HG03039 (cell line): ENCODE measurements around the gene NISCH.

Experiments
- ATAC-seq: cut with Tn5 transposase; IDR thresholded peaks from one replicate; pipeline ENCODE4 v1.9.1; 2021; ENCODE audit warnings: mild to moderate bottlenecking, moderate library complexity; ENCODE audit not compliant: unreplicated experiment

NISCH gene

GRCh38 chr3:52511509-52511908 lies 56.1 kb downstream of the NISCH start:
- no peak for ATAC-seq

- no peak for ATAC-seq
Observed at GRCh38 chr3:52512105-52512504, 56.7 kb downstream of the NISCH start.

- ATAC-seq, result no peak
Observed at GRCh38 chr3:52512727-52513126, 57.3 kb downstream of the NISCH start.

DNA sequence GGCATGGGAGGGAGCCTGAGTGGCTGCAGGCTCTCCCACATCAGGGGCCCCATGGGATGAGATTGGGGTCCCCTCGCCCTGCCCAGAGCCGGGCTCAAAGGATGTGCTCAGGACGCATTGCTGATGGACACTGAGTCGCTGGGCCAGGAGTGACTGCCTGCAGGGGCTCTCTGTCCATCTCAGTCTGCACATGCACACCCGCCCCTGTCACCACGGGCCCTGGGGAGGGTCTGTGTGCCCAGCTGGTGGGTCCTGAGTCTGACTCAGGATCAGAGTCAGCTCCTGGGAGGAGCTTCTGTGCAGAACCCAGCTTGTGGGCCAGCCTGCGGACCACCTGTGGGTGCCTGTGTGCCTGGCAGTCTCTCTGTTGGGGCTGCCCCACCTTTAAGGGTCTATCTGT lies 57.9 kb downstream of the NISCH start:
- ATAC-seq, result no peak

- no peak for ATAC-seq
Observed at GRCh38 chr3:52514576-52514975, 59.2 kb downstream of the NISCH start.

- no peak for ATAC-seq
Observed at GRCh38 chr3:52515192-52515591, 59.8 kb downstream of the NISCH start.

- ATAC-seq, result no peak
Observed at GRCh38 chr3:52516509-52517195, 61.2 kb downstream of the NISCH start.

DNA sequence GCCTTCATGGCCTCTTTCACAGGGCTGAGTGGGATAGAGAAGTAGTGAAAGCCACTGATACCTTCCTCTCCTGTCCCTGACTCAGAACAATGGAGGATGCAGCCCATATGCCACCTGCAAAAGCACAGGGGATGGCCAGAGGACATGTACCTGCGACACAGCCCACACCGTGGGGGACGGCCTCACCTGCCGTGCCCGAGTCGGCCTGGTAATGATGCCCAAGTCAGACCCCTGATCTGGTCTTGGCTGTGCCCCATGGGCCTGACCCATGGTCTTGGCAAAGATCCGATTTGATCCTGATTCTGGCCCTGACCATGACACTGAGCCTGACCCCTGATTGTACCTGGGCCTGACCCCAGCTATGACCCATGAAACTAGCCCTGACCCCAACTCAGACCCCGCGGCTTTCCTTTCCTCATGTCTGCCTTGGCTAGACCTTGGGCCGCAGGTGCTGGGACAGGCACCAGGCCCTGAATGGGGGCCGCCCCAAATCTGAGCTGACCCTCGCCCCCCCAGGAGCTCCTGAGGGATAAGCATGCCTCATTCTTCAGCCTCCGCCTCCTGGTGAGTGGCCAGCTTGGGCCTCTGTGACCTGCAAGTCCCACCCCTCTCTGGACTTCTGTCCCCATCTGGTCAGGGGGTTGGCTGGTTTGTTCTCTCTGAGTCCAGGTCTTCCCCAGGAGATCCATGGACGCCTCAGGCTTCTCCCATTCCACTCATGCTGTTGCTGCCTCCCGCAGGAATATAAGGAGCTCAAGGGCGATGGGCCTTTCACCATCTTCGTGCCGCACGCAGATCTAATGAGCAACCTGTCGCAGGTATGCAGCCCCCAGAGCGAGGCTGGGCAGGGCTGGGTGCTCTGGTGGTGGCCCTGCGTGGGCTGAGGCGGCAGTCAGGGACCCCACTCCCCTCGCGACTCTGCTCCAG lies 62.7 kb downstream of the NISCH start:
- ATAC-seq, result no peak

- no peak for ATAC-seq
Observed at GRCh38 chr3:52518723-52519444, 63.5 kb downstream of the NISCH start.

DNA sequence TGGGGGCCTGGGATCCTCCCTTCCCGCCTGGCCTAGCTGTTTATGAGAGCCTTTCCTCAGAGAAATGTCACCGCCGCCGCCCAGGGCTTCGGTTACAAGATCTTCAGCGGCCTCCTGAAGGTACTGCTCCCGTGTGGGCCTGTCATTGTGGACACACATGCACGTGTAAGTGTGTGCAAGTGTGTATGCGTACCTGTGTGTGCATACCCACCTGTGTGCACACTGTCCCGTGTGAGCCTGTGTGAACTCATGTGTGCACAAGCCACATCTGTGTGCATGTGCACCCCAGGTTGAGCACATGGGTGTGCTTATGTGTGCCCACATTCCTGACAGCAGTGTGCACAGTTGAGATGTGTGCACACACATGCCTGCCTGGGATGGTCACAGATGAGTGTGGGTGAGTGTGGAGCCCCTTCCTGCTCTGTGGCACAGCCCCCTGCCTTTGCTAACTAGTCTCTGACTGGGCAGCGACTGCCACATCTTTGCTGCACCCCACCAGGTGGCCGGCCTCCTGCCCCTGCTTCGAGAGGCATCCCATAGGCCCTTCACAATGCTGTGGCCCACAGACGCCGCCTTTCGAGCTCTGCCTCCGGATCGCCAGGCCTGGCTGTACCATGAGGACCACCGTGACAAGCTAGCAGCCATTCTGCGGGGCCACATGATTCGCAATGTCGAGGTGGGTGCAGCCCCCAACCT lies 64.2 kb downstream of the NISCH start:
- ATAC-seq, result no peak

- ATAC-seq, result no peak
Observed at GRCh38 chr3:52520141-52520667, 64.8 kb downstream of the NISCH start.

DNA sequence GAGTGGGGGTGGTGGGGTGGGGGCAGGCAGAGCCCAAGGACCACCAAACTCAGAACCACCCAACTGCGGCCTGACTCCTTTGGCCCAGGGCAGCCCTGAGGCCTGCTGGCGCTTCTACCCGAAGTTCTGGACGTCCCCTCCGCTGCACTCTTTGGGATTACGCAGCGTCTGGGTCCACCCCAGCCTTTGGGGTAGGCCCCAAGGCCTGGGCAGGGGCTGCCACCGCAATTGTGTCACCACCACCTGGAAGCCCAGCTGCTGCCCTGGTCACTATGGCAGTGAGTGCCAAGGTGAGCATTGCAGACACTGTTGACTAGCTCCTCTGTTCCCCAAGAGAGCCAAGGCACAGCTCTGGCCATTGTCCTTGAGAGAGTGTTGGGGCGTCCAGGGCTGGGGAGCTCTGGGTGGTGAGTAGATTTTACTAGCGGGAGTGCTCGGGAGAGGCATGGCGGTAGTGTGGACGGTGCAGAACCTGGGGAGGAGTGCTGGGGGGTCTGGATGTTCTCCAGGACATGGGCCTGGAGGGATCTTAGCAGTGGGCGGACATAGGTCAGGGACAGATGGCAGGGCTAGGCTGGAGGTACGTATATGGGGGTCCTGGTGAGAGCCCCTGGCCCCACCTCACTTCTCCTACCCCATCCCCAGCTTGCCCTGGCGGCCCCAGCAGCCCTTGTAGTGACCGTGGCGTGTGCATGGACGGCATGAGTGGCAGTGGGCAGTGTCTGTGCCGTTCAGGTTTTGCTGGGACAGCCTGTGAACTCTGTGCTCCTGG lies 65.5 kb downstream of the NISCH start:
- ATAC-seq, result no peak

DNA sequence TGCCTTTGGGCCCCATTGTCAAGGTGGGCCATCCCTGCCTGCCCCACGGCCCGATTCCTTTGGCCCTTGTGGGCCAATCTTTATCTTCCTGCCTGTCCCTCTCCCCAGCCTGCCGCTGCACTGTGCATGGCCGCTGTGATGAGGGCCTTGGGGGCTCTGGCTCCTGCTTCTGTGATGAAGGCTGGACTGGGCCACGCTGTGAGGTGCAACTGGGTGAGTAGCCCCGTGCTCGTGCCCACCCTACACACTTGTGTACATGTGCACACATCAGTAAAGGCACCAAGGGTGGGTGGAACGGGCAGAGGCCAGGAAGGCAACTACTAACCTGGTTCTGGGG lies 66.1 kb downstream of the NISCH start:
- no peak for ATAC-seq

GRCh38 chr3:52521881-52522650 lies 66.7 kb downstream of the NISCH start:
- no peak for ATAC-seq

GRCh38 chr3:52522651-52523251 lies 67.3 kb downstream of the NISCH start:
- ATAC-seq, result no peak

DNA sequence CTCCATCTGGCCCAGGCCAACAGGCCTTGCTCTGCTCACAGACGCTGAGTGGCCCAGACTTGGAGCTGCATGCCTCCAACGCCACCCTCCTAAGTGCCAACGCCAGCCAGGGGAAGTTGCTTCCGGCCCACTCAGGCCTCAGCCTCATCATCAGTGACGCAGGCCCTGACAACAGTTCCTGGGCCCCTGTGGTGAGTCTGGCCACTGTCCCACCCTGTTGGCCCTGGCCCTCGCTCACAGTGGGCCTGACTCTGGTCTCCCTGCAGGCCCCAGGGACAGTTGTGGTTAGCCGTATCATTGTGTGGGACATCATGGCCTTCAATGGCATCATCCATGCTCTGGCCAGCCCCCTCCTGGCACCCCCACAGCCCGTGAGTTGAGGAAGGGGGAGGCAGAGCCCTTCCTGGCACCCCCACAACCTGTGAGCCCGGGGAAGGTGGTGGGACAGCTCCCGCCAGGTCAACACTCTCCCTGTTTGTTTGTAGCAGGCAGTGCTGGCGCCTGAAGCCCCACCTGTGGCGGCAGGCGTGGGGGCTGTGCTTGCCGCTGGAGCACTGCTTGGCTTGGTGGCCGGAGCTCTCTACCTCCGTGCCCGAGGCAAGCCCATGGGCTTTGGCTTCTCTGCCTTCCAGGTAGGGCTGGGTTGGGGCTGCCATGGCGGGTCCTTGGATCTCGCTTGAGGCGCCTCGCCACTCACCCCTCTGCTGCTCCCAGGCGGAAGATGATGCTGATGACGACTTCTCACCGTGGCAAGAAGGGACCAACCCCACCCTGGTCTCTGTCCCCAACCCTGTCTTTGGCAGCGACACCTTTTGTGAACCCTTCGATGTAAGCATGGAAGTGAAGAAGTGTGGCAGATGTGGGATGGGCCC lies 68.2 kb downstream of the NISCH start:
- no peak for ATAC-seq

GRCh38 chr3:52524258-52524751 lies 68.9 kb downstream of the NISCH start:
- no peak for ATAC-seq
